ENCODE results near the gene MPST.

MPST gene

DNA sequence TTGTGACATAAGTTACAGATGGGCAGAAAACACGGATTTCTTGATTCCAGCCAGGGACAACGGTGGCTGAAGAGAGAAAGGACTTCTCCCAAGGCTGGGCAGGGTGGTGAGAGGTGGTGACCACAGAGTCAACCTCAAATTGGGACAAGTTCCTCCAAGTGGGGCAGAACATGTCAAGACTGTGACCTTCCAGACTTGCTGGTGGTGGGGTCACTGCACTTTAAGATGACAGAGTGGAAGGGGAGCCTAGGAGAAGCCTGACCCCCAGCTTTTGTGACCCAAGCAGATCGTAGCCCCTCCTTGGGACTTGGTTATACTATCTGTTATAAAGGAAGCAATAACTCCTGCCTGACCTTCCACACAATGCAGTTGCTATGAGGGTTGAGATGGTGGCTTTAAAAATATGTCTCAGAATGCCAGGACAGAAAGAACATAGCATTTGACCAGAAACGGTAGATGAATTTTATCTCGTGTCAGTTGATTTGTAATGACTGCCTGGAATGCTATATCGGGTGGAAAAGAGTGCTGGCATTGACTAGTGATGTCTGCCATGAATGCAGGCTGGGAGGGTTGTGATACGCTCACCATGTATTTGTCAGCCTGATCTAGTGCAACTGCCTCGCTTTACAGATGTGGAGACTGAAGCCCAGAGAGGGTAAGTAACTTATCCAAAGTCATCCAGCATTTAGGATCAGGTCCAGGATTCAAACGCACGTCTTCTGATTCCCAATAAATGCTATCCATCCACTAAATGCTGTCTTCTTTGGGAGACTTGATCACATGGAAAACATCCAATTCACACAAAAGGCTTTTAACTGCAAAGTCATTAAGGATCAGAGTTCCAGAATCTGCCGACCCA lies 18.6 kb upstream of the MPST start:
- no peak for DNase-seq (ENCODE audit: low read depth in 2 of 2)

DNA sequence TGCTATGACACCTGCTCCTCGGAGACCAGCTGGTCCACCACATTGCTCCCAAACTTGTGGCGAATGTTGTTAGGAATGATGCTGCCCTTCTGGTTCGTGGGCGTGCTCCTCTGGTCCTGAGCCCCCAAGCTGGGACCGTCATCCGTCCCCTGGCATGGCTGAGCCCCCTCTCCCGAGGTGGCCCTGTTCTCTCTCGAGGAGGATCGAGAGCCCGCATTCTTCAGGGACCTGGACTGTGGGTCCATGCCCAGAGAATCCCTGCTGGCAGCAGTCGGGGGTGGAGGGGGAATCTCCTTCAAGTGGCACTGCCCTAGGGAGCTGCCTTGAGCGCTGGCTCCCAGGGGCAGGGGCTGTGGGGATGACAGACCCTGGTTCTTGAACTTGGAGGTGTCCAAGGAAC lies 17.7 kb upstream of the MPST start:
- DNase-seq (ENCODE audit: low read depth in 2 of 2), result no peak

DNA sequence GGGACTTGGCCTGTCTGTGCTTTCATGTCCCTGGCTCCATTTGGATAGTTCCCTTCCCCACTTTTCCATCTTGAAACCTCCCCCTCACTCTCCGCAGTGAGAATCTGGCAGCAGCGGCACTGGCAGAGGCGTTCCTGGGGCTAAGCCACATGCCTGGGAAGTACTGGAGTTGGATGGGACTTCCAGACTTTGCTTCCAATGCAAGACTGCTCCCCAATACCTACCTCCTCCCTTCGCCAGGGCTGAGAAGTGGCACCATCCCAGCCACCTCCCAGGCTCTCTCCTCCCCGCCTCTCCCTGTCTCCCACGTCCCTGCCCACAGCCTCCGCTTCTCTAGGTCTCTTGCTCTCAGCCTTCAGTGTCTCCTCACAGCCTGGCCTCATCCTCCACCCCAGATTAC lies 16.9 kb upstream of the MPST start:
- no peak for DNase-seq (ENCODE audit: low read depth in 2 of 2)

DNA sequence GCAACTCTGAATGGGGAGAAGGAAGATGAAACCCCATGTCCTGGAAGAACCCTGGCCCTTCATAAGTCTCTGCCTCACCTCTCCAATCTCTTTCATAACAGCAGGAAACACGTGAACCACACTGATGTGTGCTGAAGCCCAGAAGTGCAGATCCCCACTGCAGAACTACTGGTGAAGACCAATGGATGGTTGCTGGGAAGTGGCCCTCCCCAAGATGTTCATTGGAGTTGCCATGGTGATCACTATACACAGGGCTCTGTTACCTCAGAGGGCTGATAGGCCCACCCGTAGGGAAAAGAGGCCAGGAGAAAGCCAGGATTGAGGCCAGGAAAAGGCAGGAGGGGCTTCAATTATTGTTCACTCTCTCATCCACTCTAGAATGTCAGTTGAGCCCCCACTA lies 11.9 kb upstream of the MPST start:
- DNase-seq (ENCODE audit: low read depth in 2 of 2), result no peak

DNA sequence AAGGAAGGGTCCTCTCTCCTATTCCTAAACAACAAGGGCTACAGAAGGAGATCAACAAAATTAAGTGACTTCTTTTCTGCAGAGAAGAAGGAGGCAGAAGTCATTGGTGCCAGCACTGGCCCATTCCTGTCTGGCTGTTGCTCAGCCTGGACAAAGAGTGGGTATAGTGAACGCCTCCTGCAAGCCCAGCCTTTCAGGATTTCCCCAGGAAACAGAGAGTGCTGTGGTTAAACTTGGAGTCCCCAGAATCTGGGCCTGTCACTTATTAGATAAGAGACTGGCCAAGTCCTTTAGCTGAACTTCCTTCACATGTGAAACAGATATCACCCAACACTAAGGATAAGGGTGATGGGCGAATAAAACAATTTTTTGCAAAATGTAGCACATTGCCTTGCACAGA lies 11.2 kb upstream of the MPST start:
- no peak for DNase-seq (ENCODE audit: low read depth in 2 of 2)

DNA sequence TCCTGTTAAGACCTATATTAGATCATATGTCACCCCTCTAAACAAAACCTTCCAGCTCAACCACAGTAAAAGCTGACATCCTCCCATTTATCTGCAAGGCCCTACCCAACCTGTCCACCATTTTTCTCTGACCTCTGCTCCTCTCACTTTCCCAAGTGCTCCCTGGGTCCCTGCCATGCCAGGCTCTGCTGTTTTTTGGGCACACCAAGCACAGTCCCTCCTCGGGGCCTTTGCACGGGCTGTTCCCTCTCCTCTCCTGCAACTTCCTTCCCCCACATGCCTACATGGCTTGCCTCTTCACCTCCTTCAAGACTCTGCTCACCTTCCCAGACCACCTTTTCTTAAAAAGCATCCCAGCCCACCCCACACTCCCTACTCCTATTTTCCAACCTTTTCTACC lies 10.1 kb upstream of the MPST start:
- no peak for DNase-seq (ENCODE audit: low read depth in 2 of 2)

DNA sequence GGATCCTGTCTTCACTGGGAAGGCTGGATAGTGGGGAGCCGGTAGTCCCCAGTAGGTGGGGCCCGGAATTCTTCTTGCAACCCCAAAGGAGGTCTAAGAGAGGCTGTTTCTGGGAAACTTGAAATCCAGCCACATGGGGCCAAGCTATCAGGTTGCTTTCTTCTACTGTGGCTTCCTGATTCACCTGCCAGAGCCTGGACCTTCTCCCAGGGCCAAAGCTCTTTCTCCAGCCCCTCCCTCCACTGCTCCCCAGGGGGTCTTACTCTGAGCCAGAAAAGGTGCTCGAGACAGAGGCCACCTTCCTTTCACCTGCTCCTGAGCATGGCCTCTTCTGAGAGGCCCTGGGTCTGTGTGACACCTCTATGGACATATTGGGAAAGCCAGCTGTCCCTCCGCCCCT lies 9.4 kb upstream of the MPST start:
- no peak for DNase-seq (ENCODE audit: low read depth in 2 of 2)

DNA sequence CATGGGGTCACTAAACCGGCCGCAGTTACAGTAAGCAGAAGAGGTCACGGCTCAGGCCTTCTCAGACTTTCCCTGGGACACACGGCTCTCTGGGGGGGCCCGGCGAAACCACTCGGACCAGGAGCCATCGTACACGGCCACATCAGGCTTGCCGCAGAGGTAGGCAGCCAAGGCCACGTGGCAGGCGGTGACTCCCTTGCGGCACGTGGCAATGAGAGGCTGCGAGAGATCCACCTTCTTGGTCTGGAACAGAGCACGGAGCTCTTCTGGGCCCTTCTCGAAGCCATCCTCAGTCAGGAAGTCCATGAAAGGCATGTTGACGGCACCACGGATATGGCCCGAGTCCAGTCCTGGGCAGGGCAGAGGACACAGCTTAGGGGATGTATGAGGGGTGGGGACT lies 8.6 kb upstream of the MPST start:
- no peak for DNase-seq (ENCODE audit: low read depth in 2 of 2)

DNA sequence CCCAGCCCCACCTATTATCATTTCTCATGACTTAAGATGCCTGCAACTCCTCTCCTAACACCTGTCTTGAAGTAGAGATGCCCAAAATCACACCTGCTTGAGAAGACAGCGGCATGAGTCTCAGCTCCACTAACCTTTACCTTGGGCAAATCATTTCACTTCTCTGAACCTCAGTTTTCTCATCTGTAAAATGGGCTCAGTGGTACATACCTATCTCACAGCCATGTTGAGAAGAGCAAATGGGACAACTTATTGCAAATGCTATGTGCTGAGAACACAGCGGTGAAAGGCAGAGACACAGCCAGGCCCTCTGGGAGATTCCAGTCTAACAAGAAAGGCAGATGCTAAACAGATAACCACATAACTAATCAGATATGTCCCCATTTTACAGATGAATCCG lies 8.1 kb upstream of the MPST start:
- no peak for DNase-seq (ENCODE audit: low read depth in 2 of 2)

DNA sequence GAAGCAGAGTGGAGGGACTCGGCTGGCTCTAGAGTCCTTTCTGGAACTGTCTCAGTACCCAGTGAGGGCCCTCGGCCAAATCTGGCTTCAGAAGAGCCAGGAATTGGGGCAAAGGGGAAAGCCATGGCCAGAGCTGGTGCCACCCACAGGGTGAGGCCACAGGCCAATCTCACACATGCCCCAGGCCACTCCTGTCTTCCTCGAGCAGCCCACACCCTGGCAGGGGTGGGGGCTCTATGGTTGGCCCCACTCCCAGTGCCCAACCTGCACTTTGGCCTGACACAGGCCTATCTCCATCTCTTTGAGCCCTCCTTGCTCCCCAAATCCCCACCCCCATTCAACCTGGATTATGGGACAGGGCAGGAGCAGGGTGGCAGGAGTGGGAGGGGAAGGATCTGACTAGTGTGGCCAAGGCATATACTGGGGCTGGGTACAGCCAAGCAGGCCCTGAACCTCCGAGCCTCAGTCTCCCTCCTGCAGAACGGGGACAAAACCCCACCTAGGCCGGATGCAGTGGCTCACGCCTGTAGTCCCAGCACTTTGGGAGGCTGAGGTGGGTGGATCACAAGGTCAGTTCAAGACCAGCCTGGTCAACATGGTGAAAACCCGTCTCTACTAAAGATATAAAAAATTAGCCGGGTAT lies 7.2 kb upstream of the MPST start:
- no peak for DNase-seq (ENCODE audit: low read depth in 2 of 2)

DNA sequence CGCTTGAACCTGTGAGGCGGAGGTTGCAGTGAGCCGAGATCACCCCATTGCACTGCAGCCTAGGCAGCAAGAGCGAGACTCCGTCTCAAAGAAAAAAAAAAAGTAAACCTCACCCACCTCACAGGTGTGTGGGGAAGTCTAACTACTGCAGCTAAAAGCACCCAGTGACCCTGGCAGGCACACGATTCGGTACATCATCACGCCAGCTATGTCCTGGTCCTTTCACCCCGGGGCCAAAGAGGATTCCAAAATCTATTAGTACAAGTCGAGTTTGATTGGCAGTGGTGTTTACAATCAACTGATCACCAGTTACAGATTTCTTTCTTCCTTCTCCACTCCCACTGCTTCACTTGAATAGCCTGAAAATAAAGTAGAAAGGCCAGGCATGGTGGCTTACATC lies 6.6 kb upstream of the MPST start:
- DNase-seq (ENCODE audit: low read depth in 2 of 2), result no peak

DNA sequence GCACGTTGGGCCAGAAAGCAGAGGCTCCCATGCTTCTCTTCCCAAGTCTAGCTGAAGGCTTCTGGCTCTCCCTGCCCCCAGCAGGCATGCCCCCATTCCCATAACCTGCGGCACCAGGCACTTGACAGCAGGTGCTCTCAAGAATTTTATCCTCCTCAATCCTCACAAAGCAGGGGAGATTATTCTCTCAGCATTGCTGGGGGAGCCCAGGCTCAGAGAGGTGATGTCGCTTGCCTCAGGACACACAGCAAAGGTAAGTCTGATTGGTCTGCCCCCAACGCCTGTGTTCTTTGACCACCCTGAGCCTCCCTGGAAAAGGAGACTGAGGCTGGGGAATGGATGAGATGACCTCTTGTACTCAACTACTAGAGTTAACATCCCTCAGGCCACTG lies 5.1 kb upstream of the MPST start:
- no peak for DNase-seq (ENCODE audit: low read depth in 2 of 2)

DNA sequence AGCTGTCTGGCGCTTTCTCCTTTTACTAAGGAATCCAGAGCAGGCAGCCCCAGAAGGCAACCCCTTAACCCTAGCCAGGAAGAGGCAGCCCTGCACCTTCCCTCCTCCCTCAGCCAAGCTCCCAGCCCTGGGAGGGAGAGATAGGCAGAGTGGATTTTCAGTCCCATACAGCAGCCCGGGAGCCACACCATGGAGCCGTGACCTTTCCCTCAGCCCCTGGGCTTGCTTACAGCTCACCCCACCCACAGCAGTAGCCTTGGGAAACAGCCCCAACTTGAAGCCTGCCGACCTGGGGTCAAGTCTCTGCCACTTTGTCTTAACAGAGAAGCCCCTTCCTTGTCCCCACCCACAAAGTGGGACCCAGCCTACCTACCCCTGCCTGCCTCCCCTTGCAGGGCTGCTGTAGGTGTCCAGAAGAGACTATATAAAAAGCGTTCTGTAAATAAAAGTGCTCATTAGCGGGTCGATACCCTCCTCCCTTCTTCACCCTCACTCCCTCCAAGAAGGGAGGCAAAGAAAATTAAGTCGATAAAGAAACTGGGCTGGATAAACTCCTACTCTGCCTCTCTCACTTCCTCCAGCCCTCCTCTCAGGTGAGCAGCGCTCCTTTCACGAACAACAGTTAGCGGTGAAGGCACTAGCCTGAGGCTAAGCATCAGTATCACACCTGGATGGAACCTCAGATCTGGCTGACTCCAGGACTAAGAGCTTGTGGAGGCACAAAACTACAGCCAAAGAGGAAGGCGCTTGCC lies 4.5 kb upstream of the MPST start:
- no peak for DNase-seq (ENCODE audit: low read depth in 2 of 2)

DNA sequence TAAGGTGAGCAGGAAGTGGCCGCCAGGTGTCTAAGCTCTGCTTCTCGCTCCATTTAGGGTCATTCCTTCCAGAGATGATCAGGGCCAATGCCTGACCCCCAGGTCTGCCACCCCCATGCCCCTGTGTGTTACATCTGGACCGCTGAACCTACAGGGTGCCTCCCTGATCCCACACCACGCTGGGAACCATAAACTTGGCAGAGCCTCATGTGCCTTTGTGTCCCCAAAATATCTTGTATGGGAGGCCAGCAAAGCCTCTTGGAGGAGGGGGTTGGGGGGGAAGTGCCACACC lies 4.0 kb upstream of the MPST start:
- no peak for DNase-seq (ENCODE audit: low read depth in 2 of 2)

DNA sequence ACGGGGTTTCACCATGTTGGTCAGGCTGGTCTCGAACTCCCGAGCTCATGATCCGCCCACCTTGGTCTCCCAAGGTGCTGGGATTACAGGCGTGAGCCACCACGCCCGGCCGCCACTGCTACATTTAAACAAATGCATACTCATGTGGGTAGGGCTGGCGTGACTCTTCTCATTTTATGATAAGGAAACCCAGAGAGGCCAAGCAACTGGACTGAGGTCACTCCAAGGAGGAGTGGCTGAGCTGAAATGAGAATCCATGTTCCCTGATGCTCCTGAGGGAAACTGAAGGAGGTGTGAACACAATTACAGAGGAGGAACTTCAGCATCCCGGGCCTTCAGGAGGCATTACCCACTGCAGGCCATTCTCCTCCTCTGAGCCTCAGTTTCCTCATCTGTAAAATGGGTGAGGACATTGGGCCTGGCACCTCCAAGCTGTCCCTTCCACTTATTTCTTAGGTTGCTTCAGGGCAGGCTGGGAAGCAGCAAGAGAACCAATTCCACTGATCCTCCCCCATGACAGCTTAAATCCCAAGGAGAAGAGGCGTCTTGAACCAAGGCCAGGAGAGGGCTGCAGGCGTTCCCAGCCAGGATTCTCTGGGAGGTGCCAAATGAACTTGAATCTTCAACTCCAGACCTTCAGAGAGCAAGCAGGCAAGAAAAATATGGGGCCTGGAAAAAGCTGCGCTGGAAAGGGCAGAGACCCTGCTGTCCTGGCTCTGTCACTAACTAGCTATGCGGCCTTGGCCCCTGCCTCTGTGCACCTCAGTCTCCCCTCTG lies 3.2 kb upstream of the MPST start:
- DNase-seq (ENCODE audit: low read depth in 2 of 2), result no peak

DNA sequence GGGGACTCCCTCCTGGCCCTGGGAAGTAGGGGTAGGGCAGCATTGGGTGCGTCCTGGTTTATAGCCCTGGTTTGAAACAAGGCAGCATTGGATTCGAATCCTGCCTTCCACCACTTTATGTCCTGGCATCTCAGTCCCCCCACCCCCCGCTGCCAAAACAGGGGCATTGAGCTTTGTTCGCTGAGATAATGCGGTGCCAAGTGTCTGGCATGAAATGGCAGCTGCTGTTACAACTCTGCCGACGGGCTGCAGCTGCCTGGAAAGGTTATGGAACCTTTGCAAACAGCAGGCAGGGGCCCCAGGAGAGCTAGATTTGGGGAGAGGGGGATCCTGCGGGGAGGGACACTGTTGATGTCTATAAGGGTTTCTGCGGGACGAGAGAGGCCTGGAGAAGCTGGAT lies 2.2 kb upstream of the MPST start:
- no peak for DNase-seq (ENCODE audit: low read depth in 2 of 2)

DNA sequence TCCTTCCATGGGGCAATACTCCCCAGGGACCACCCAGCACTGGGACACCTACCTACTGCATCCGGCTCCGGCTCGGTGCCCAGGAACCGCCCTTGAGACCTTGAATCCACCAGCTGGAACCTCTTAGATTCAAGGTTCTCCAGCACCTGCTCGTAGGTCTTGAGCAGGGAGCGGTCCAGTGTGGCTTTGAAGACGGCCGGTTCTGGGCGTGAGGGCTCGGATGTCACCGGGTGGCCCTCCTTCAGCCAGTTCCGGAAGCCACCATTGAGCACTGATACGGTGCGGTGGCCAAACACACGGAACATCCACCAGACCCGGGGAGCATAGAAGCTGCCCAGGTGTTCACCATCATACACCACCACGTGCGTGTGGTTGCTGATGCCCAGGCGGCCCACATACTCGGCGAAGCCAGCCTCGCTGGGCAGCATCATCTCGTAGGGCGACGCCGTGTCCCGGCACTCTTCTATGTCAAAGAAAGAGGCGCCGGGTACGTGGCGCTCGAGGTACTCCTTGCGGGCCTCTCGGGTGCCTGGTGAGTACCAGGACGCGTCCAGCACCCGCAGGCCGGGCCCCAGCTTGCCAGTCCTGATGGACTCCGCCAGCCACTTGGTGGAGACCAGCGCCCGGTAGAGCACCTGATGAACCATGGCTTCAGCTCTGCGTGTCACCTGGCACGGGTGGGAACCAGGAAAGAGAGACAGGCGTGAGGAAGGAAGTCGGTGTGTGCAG lies 1.3 kb upstream of the MPST start:
- DNase-seq (ENCODE audit: low read depth in 2 of 2), result no peak

DNA sequence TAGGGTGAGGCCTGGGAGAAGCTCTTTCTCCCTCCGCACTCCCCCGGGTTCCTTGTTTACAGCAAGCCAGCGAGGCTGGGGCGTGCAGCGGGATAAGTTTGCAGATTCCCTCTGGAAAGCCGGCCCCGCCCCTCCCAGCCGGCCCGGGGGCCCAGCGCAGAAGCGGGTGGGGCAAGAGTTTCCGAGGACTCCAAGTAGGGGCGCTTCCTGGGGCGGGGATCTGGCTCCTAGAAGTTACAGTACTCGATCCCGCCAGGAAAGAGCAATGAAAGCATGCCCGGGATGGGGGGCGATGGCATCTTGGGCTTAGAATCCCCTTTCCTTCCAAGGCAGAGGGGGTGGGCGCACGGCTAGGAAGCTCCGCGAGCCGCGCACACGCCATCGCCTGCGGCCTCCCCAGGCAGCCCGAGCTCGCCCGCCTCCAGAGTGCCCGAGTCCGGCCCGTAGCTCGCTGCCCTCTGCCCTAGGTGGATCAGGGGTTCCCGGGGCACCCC lies 680 bp upstream of the MPST start:
- no peak for DNase-seq (ENCODE audit: low read depth in 2 of 2)

DNA sequence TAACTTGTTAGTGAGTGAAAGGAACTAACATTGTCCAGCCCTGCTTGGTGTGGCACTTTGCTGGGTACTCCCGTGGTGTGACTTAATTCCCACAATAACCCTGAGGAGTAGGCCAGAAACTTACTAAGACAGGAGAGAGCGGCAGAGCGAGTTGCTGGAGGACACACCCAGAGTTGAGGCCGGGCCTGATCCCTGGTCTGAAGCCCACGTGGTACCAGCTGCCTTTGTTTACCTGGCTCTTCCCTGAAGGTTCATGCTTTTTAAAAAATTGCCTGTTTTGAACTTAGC lies 594 bp downstream of the MPST start:
- DNase-seq (ENCODE audit: low read depth in 2 of 2), result no peak

DNA sequence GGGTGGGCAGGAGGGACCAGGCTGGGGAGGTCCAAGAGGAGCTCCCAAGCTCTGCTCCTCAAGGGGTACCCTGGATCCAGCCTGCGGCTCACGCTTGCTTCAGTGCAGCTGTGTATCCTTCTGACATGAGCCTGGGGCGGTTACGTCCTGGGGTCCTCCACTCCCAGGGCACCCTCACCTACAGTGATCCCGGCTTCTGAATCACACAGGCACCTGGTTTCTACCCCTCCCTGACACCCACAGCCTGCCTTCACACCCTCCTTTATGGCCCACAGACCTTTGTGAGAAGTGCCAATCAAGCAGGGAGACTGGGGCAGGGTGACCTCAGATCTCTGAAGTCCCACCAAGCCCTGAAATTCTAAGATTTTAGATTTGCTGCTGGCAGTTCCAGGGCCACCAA lies 1.5 kb downstream of the MPST start:
- DNase-seq (ENCODE audit: low read depth in 2 of 2), result no peak

DNA sequence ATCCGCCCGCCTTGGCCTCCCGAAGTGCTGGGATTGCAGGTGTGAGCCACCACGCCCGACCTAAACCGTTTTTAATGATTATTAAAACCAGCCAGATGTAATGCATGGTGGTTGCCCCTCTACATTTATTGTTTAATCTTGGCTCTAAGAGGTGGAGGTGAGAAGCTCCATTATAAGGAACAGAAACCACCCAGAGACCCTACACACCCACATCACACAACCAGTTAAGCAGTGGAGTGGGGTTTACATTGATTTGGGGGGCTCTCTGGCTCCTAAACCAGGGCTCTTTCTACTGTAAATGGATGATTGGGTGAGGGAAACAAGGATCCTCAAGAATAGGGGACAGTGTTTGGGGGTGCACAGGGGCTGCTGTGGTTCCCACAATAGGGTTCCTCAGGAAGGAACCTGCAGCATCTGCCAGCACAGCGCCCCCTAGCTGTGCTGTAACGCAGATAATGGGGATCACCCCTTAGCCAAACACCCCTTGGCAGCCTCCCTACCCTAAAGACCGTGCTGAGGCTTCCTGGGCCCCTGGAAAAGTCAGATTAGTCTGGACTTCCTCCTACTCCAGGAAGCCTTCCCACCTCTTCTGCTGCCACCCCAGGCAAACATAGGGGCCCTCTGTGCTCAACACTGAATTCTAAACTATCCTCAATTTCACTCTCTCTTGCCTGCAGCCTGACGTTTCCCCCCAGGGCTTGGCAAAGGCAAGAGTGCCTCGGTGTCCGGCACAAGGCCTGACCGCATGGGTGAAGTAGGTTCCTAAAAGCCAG lies 2.4 kb downstream of the MPST start:
- peak in 1 of 2 donors; percentile 15 for DNase-seq (ENCODE audit: low read depth in 2 of 2)
